IPS DF 19.7 (cell line): ENCODE data around the gene NFIB.

ENCODE experiments used
- DNase-seq: peaks from one replicate; pipeline ENCODE4 v3.0.0-alpha.2; 2013; ENCODE audit warnings: low read depth, low spot score

NFIB gene

DNA sequence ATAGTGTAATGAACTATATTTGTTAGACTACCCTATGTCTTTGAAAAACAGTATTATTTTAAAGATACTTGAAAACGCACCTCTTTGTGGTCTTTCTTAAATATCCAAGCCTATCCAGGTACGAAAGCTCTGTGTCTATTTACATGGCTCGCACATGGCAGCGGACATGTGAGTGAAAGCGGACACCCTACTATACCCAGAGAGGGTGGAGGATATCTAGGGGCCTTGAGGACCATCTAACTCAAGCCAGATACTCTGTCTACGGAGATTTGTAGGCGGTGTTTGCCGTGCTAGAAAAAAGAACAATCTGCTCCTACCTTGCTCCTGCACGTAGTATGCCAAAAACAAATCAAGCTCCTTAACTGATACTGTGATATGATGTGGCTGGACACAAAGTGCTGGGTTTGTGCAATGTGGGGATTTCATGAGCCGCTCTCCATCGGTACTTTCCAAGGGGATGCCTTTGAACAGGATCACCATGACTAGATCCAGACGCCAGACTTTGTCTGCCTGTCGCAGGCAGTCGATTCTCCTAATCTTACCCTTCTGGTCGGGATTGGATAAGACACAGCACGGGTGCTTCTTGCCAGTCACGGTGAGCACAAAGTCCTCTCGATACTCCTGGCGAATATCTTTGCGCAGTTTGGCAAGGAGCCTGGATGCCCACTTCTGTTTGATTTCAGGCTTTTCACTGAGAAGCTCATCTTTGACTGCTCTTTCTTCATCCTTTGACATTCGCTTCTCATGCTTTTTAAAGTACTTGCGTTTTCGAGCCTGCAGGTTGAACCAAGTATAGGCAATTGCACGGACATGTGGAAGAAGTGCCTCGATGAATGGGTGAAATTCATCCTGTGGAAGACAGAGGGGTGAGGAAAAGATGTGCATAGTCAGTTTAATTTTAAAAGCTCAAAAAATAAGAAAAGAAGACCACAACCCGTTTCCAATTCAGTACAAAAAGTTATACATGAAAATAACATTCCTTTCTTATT is 7.0 kb downstream of the NFIB start:
- no peak for DNase-seq

DNA sequence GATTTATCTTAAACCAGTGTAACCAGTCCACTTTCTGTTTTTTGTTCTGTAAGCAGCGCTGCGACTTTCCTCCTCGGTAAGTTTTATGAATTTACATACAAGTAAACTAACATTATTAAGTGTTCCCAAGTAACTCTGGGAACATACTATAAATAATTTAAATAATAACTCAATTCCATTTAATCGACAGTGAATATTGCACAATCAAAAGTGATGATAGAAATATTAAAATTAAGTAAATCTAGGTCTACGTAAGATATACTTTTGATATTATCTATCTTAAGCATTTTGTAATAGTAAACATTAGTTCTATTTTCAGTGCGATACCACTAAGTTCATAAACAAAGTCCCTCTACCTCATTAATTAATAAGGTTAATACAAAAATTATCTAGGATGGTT is 7.8 kb downstream of the NFIB start:
- DNase-seq, result no peak

DNA sequence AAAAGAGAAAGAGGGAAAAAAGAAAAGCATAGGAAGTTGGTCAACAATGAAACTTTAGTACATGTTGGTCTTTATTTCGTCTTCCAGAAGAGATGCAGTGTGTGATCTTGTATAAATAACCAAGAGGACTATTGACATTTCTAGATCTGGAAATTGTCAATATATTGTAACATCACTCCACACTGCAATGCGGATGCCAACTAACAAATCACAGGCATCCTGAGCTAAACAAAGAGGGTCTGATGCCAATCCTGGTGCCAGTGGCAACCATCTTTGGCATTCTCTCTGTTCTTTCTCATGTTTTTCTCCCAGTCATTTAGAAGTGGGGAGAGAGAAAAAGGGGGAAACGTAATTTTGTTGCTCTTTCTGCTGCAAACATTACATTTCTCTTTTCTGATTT is 9.7 kb downstream of the NFIB start:
- DNase-seq, result no peak

DNA sequence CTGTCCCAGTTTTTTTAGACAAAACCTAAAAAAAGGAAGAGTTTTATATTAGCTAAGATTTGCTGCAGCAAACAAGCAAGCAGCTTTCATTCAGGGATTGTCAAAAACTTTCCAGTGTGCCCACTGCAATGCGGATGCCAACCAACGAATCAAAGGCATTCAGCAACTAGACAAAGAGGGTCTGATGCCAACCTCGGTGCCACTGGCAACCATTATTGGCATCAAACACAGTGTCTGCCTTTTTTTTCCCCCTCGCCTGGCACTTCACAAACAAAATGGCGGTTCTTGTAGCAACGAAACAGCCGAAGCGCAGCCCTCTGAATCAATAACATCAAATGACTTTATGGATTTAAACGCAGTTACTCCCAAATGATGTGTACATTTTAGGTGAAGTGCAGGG is 10.4 kb downstream of the NFIB start:
- no peak for DNase-seq

DNA sequence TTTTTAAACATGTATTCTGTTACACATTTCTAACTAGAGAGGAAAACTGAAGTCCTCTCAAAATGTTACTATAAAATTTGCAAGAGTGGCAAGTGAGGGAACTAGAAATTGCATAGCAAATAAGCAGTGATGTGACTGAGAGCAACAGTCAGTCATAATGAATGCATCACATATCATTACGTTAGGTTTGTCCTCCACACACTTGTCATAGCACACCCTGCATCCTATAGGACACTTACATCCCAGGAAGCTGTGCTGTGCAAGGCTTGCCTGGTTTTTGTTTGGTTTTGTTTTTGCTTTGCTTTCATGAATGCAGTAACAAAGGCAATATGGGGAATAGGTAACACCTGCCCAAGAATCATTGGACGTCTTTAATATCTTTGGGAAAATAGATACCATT is 10.8 kb downstream of the NFIB start:
- no peak for DNase-seq

DNA sequence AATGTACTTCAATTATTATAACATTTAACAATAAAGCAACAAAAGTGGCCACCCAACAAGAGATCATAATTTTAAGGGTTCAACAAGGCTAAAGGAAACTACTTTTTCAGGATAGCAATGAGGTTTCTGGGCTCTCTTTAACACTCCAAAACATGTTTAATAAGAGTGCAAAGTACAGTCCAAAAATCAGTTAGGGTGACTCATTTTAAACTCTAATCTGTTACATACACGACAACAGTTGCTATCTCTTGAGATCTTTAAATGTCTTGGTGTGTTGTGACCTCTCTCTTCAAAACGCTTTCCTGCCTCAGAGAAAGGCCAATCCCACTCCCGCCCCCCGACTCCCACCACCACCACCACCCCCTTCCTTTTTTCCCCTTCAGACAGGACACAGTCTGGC is 11.5 kb downstream of the NFIB start:
- no peak for DNase-seq

DNA sequence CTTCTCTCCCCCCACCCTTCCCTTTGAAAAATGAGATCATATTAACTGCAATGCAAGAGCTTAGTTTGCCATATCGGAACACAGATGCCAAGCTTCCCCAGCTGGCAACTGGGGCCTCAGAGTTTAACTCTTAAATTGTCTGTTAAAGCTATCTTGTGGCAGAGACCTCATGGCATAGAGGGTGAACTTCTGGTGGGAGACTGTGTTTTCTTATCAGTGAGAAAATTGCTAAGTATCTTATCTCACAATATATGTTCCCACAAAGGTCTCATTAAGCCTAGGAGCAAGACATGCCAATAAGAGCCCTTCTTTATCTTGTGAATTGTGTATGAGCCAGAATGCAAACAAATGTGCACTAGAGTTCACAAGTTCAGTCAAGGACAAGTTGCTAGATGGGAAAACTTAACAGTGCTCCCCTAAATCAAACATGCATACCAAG is 12.3 kb downstream of the NFIB start:
- no peak for DNase-seq

DNA sequence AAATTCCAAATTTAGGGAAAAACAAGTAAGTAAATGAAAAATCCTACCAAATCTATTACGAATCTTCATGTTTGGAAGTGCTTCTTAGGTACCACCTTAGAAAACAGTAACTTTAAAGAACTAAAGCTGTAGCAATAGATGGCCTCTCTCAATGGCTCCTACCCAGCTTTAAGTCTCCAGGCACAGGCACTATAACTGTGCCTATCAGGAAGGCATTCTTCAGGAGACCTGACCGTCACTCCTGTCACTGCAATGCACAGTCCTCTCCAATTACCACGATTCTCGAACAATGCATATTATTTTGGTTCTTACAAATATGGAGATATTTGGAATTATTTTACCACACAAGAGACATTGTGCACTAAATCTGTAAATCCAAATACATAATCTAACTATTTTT is 12.9 kb downstream of the NFIB start:
- DNase-seq, result no peak

DNA sequence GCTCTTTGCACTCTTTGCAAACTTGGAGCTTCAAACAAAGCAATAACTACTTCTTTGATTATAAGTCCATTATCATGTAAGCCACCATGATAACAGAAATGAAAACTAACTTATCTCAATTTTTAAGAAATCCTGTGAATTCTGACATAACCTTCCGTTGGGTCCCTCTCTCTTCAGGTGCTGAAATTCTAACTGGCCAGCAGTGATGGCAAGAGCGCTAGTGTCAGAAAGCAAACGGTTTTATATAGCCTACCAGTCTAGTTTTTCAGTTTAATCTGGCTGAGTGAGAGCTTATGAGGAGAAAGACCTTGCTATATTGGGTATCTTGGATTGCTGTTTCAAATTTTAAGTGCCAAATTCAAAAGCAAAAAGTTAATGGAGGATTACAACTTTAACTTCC is 13.4 kb downstream of the NFIB start:
- DNase-seq, result no peak

DNA sequence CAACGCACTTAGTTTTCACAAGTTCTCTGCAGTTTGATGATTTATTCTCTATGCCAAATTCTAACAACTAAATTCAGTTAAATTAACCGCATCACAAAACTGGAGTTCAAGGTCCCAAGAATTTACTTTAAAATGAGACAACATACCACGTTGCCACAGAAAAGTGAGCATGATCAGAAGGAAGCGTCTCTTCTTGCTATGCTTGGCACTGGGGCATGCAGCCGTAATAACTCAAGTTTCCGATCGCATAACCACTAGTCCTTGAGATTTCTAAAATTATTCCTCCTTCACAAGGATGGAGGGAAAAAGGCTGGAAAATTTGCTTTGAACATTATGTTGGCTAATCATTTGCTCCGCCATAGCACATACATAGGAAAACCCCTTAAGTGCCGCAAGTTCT is 13.9 kb downstream of the NFIB start:
- no peak for DNase-seq

DNA sequence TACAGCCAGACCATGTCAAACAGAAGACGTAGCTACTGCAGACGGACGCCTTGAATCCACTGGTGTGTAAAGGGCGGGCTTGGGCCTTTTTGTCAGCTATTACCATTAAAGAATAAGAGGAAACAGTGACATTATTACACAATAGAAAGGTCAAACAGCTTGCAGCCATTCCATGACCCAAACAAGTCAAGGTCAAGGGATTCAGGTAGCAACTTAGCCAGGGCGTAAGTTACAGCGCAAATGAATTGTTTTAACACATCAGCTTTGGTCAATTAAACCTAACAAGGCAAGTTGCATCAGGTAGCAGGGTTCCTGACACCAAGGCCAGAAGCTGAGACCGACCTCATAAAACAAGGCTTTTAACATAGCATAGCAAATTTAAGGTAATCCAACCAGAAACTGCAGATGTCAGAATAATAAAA is 15.3 kb downstream of the NFIB start:
- no peak for DNase-seq

DNA sequence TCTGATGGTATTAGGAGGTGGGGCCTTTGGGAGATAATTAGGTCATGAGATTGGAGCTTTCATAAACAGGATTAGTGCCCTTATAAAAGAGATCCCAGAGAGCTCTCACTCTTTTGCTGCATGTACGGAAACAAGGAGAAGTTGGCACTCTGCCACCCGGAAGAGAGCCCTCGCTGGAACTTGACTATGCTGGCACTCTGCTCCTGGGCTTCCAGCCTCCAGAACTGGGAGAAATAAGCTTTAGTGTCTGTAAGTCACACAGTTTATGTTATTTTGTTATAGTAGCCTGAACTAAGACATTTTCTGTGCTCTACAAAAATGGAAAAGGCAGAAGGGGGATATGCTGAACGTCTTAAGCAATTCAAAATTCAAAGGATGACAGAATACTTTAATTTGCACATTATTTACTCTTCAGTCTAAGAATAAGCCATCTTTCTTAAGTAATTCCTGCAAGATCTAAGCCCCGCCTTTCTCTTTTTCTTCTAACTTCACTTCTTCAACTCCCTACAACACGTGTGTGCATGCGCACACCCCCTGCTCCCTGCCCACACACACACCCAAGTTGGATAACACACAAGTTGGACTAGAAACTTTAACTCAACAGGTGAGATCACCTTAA is 17.3 kb downstream of the NFIB start:
- DNase-seq, result no peak

DNA sequence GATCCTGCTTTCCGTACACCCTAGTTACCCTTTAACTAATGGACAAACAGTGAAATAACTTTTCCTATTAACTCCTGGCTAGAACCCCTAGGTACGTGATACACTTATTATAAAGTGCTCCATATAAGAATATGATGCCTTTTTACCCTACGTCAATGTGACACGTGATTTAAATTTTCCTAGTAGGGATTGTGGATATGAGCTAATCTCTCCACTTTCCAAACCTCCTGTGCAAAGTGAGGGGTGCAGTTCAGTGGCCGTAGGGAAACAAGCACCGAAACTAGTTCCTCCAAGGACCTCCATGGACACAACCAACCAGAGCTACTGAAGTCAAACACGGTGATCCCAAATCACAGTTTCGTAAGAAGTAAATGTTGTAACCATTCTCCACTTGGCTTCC is 19.3 kb downstream of the NFIB start:
- no peak for DNase-seq

DNA sequence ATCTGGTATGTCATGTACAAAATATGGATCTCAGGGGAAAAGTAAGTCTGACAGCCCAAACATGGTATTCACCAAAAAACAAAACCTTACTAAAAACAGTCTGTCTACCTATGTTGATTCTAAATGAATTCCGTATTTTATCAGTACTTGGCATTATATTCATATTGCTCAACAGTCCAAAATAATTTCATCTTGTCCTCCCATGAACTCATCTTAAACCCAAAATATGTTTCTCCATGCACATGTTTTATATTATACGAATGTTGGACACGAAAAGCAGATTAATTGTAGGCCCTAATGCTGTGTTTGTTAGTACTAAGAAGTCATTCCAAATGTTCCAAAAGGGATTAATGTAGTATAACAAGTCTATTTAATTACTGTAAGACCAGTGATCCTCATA is 20.1 kb downstream of the NFIB start:
- DNase-seq, result no peak

DNA sequence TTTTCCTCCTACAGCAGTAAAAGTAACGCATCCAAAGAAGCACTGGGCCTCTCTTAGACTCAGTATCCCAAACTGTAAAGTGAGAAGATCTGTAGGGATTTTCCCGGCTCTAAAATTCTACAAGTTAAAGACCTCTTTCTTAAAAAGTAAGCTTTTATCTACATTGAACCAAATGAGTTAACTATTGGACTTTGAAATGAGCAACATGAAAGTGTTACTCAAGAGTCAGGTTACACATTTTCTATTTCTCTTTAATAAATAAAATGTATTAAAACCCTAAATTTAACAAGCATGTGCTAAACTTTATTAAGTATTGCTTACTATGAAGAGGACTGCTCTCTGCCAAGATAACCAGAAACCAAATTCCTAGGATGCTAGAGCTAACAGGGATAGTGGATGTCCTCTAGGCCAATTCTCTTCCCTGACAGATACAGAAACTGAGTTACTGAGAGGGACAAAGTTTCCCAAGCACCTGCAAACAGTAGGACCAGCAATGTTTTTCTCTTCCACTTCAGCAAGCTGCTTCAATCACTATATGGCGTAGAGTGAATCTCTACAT is 21.7 kb downstream of the NFIB start:
- DNase-seq, result no peak

DNA sequence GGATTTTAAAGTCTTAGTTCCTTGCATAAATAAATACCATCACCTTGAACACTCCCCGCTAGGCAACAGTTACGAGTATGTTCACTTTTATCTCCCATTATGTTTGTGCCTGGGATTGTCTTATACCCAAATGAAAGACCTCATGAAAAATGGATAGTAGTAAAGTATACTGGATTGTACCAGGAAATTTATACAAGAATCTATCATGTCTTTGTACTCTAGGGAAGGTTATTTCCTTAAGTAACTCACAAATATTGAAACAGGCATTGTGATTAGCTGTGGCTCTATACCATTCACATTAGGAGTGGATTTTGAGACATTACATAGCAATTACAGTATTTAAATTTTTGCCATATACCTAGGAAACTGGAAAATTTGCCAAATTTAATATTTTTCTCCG is 24.0 kb downstream of the NFIB start:
- DNase-seq, result no peak

DNA sequence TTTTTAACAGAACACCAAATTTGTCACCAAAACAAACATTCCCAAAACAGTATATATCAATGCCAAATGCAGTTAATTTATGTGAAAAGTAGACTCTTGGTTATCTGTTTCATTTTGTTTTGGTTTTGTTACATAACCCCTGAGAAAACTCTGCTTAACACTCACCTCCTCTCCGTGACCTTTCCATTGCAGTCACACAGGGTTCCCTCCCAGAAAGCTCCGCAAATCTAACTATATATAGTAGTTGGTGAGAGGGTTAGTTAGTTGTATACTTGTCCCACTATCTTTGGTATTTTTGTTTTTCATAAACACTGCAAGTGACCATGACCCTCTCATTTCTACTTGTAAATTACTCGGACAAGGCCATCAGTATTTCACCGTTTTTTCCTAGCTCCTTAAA is 25.5 kb downstream of the NFIB start:
- no peak for DNase-seq

DNA sequence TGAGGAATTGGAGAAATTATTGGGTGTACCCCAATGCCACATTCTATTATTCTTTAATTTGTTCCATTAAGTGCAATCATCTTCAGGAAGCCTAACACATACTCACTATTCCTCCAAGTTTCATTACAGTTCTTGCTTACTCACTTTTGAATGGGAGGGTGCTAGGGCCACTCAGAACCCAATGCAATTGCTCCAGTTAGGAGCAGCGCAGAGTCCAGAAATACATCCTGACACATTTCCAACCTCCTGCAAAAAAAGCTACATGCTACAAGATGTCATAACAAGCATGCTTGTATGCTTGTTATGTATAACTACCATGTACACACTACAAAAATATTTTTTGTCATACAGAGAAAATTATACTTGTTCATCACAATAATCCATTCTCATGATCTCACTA is 27.8 kb downstream of the NFIB start:
- no peak for DNase-seq

DNA sequence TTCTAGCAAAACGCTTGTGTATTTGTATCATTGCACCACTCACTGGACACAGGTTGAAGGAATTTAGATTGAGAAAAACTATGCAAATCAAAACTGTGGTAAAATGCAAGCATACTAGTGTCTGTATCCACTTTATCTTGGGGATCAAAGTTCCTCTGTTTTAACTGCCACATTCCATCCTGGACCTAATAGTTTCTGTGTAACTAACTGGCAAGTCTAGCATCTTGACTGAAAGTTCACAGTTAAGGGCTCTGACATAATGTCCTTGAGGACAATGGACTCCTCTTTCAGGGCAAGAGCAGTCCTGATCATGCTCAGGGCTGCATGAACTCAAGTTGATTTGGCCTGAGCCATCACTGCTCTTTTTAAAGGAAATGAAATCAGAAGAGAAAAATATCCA is 30.7 kb downstream of the NFIB start:
- DNase-seq, result no peak

DNA sequence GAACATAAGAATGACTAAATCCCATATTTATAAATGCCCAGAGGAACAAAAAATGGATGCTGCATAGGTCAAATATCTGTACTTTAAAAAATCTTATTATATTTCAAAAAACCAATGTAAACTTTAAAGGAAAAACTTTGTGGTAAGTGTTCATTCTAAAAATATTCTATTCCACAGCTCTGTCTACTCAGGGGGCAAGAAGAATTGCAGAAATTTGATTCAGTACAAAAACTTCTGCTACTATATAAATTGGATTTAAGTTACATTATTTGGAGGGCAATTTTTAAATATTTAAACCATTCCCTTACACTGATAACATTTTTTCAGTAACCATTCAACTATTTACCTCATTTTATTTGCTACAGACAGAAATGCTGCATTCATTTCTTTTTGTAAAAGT is 32.1 kb downstream of the NFIB start:
- DNase-seq, result no peak

DNA sequence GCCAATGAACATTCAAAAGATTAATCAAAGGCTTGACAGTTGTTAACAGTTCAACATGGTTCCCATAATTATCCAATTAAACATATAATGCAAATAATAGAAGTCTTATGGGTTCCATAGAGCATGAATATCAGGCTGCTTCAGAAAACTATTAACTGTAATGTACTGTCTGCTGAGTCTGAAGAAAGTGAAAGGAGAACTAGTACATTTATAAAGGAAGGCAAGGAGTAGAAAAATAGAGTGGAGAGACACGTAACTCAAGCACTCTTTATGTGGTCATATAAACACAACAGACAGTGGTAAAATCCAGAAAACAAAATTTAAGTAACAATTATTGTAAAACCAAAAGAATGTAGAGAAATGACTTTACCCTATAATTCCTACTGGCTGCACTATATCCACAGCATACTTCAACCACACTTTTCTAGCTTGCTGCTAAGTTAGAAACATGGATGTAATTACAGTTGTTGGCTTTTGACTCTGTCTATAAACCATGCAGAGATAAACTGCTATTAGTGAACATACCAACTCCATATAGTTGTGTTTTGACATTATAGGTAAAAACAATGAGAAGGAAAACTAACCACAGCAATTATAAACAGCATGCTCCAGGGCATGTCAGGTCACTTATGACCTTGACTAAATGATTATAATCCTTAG is 32.7 kb downstream of the NFIB start:
- DNase-seq, result no peak

DNA sequence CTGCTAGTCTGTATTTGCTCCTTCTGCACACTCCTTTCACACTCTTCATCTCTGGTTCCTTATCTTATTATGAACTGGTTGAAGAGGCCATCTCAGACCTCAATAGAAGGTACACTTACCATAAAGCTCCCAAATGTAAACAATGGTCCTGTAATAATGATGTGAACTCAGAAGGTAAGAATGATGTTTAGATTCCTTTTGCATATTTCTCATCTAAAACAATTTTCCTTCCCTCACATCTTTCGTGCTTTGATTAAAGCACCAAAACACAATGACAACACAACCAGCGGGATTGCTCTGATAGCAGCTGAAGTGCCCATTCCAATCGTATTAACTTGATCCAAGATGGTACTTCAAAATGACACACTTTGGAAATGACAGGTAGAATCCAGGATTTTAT is 34.3 kb downstream of the NFIB start:
- no peak for DNase-seq
